SKM-1 (cell line): ENCODE measurements around the gene ILF2.
A peak's percentile ranks its signal among the peaks of the same experiment; 100 is the strongest.
"Not testable (repeated sequence)": the region's sequence is repeated elsewhere in the genome, so short reads cannot be mapped to it uniquely, and the experiment has no call there.

Experiments used
- DNase-seq: peaks from one replicate; lab custom pipeline; 2025; ENCODE audit not compliant: unreplicated experiment; lab: John Stamatoyannopoulos, UW

ILF2 gene

GRCh38 chr1:153679337-153680119 is 8.7 kb upstream of the ILF2 start:
- no peak for DNase-seq

GRCh38 chr1:153678519-153679336 is 7.9 kb upstream of the ILF2 start, which contains the start of gene NPR1:
Gene NPR1 (plus strand): TSS chr1:153678688. CDS start chr1:153679109, 421 bp downstream.
- no peak for DNase-seq

GRCh38 chr1:153677718-153678518 is 7.1 kb upstream of the ILF2 start:
- DNase-seq, result peak; percentile 50

GRCh38 chr1:153673511-153673910 is 2.7 kb upstream of the ILF2 start:
- DNase-seq, result no peak

- DNase-seq, result peak; percentile 72
These were observed 998 bp upstream of the ILF2 start for GRCh38 chr1:153671628-153672353.

- no peak for DNase-seq
These were observed 435 bp downstream of the ILF2 start for GRCh38 chr1:153670257-153670858.

- DNase-seq, result no peak
These were observed 1.2 kb downstream of the ILF2 start for GRCh38 chr1:153669606-153670005.

- DNase-seq, result not testable (repeated sequence)
These were observed 2.1 kb downstream of the ILF2 start for GRCh38 chr1:153668672-153669071.

GRCh38 chr1:153667439-153667838 is 3.4 kb downstream of the ILF2 start:
- no peak for DNase-seq

GRCh38 chr1:153663211-153663610 is 7.6 kb downstream of the ILF2 start:
- DNase-seq, result no peak

- DNase-seq, result no peak
These were observed 8.5 kb downstream of the ILF2 start for GRCh38 chr1:153662269-153662668.

GRCh38 chr1:153661111-153661708 is 9.6 kb downstream of the ILF2 start:
- no peak for DNase-seq

GRCh38 chr1:153659656-153660055 is 11.1 kb downstream of the ILF2 start:
- DNase-seq, result no peak

- no peak for DNase-seq
These were observed 11.6 kb downstream of the ILF2 start for GRCh38 chr1:153659175-153659534.

GRCh38 chr1:153658400-153659174 is 12.2 kb downstream of the ILF2 start, which contains the start of gene SNAPIN:
Gene SNAPIN (plus strand): TSS chr1:153658703. CDS start chr1:153658744, 41 bp downstream.
- peak; percentile 91 for DNase-seq

GRCh38 chr1:153655333-153655732 is 15.5 kb downstream of the ILF2 start:
- DNase-seq, result no peak

GRCh38 chr1:153652805-153653500 is 17.8 kb downstream of the ILF2 start:
- DNase-seq, result no peak

GRCh38 chr1:153651771-153652170 is 19.0 kb downstream of the ILF2 start:
- DNase-seq, result no peak
